H1 (cell line): ENCODE measurements around the gene COL26A1. TPM values are rescaled to one million over a fixed set of nuclear protein-coding genes. Genes with fewer than 3 reads are reported as not detected.

Source experiments
- ASH2L ChIP-seq: fragments of 200-600, 300-600 bp; sonication (generic); IDR thresholded peaks from one replicate; pipeline ENCODE4 v1.7.1; 2017; ENCODE audit warnings: low read length
- ATF3 ChIP-seq: IDR thresholded peaks from 2 replicates; pipeline ENCODE4 v1.6.1; 2011; ENCODE audit warnings: low read depth, mild to moderate bottlenecking, low read length; ENCODE audit not compliant: insufficient read depth
- CHD2 ChIP-seq: IDR thresholded peaks from 2 replicates; pipeline ENCODE4 v1.6.1; 2012; ENCODE audit warnings: low read length, improper control_type of control experiment
- EGR1 ChIP-seq: IDR thresholded peaks from 2 replicates; pipeline ENCODE4 v1.6.1; 2011; ENCODE audit warnings: low read depth, low read length, borderline replicate concordance
- JUN ChIP-seq: IDR thresholded peaks from 2 replicates; pipeline ENCODE4 v1.6.1; 2011; ENCODE audit warnings: low read depth, mild to moderate bottlenecking, improper control_type of control experiment, low read length
- SUZ12 ChIP-seq: fragments of 200-600 bp; sonication (generic); IDR thresholded peaks from 2 replicates; pipeline ENCODE4 v1.6.1; 2012; ENCODE audit warnings: mild to moderate bottlenecking, inconsistent platforms, low read length, moderate library complexity, mixed read lengths
- polyA plus RNA-seq, 7 experiments: library from polyadenylated mRNA; depleted of rRNA in 3 of 7; stranded (reverse) in 5 of 7; unstranded in 2 of 7; fragments of >200 nt in 5 of 7; fragments of 200-250 nt in 2 of 7; gene quantifications; 1 replicate in 5 of 7; 2 replicates in 1 of 7; 4 replicates in 1 of 7; pipeline versions ENCODE4 v1.2.1 to v1.2.3, GENCODE V29; 2011 to 2013; ENCODE audit warnings: missing spikeins in 2 of 7, mixed read lengths in 2 of 7
- total RNA-seq: library from RNA; stranded (reverse); fragmentation: NEBNext Ultra II Directional; extraction: Animal tissue kit (Norgen Biotek cat#: 25700); gene quantifications from 2 replicates; pipeline ENCODE4 v1.2.1, GENCODE V29; 2021

The COL26A1 gene
- total and polyA plus RNA-seq, 2 of the 8 experiments (the other 6 are each of a cell fraction or from before 2014, with no cell fraction given) = 51.1 to 68.8 TPM

- TF ChIP-seq ASH2L (no peak), ATF3 (no peak), SUZ12 (no peak), CHD2 (no peak), EGR1 (no peak), JUN (no peak)
Observed at GRCh38 chr7:101402835-101403234, 40.2 kb downstream of the COL26A1 start (continued).
